Mucosa of gallbladder (tissue), 1 donor: ENCODE measurements around the gene NBAS. TPM values are rescaled to one million over a fixed set of nuclear protein-coding genes. Genes with fewer than 3 reads are reported as not detected.
"Not testable (repeated sequence)": the region's sequence is repeated elsewhere in the genome, so short reads cannot be mapped to it uniquely, and the experiment has no call there.

ENCODE experiments used
- DNase-seq: peaks from one replicate; pipeline ENCODE4 v3.0.0-alpha.2; 2020; ENCODE audit warnings: low spot score
- total RNA-seq: library from RNA; stranded (reverse); gene quantifications from one replicate; pipeline ENCODE4 v1.2.1, GENCODE V29; 2021
- donor health status: DM: no; HTN: no; CAD: no.

NBAS gene
- total RNA-seq, 1 donor from 2014 or later, result 52.7 TPM

- no peak for DNase-seq
These were observed 198.0 kb downstream of the NBAS start for GRCh38 chr2:15363142-15363541.

- no peak for DNase-seq
These were observed 201.2 kb downstream of the NBAS start for GRCh38 chr2:15359716-15360531.

GRCh38 chr2:15357922-15358321 is 203.2 kb downstream of the NBAS start:
- DNase-seq, result no peak

- no peak for DNase-seq
These were observed 203.9 kb downstream of the NBAS start for GRCh38 chr2:15357186-15357585.

GRCh38 chr2:15355386-15355785 is 205.7 kb downstream of the NBAS start:
- no peak for DNase-seq

- no peak for DNase-seq
These were observed 206.4 kb downstream of the NBAS start for GRCh38 chr2:15354596-15355366.

GRCh38 chr2:15352363-15352762 is 208.8 kb downstream of the NBAS start:
- no peak for DNase-seq

- no peak for DNase-seq
These were observed 212.5 kb downstream of the NBAS start for GRCh38 chr2:15348636-15349035.

- no peak for DNase-seq
These were observed 213.1 kb downstream of the NBAS start for GRCh38 chr2:15348045-15348444.

GRCh38 chr2:15346624-15347023 is 214.5 kb downstream of the NBAS start:
- no peak for DNase-seq

GRCh38 chr2:15337996-15338666 is 223.0 kb downstream of the NBAS start:
- no peak for DNase-seq

- DNase-seq, result no peak
These were observed 226.3 kb downstream of the NBAS start for GRCh38 chr2:15334644-15335326.

GRCh38 chr2:15331787-15332186 is 229.3 kb downstream of the NBAS start:
- DNase-seq, result no peak

GRCh38 chr2:15325296-15325695 is 235.8 kb downstream of the NBAS start:
- no peak for DNase-seq

GRCh38 chr2:15323227-15323626 is 237.9 kb downstream of the NBAS start:
- no peak for DNase-seq

- not testable (repeated sequence) for DNase-seq
These were observed 239.7 kb downstream of the NBAS start for GRCh38 chr2:15321481-15321880.

- no peak for DNase-seq
These were observed 244.7 kb downstream of the NBAS start for GRCh38 chr2:15316370-15316814.

- no peak for DNase-seq
These were observed 245.7 kb downstream of the NBAS start for GRCh38 chr2:15315411-15315810.

- DNase-seq, result no peak
These were observed 247.5 kb downstream of the NBAS start for GRCh38 chr2:15313657-15314056.

GRCh38 chr2:15311926-15312325 is 249.2 kb downstream of the NBAS start:
- DNase-seq, result no peak

- DNase-seq, result no peak
These were observed 249.8 kb downstream of the NBAS start for GRCh38 chr2:15311201-15311907.
